IPS-15b (cell line): Measurements from ENCODE around the gene YBEY.

Source experiments
- H3K27me3 ChIP-seq: one replicate; pipeline ENCODE4 v1.6.1; 2013; ENCODE audit warnings: low read length; ENCODE audit not compliant: control insufficient read depth, insufficient read depth
- H3K36me3 ChIP-seq: one replicate; pipeline ENCODE4 v1.6.1; 2013; ENCODE audit warnings: low read length; ENCODE audit not compliant: control insufficient read depth, insufficient read depth
- H3K4me1 ChIP-seq: one replicate; pipeline ENCODE4 v1.6.1; 2013; ENCODE audit warnings: mild to moderate bottlenecking, low read length; ENCODE audit not compliant: control insufficient read depth, insufficient read depth
- H3K4me3 ChIP-seq: one replicate; pipeline ENCODE4 v1.5.1; 2013; ENCODE audit warnings: low read depth, low read length
- H3K9ac ChIP-seq: one replicate; pipeline ENCODE4 v1.6.1; 2013; ENCODE audit warnings: low read depth, mild to moderate bottlenecking, low read length
- H3K9me3 ChIP-seq: one replicate; pipeline ENCODE4 v1.6.1; 2013; ENCODE audit warnings: mild to moderate bottlenecking, low read length; ENCODE audit not compliant: control insufficient read depth, insufficient read depth

The YBEY gene

DNA sequence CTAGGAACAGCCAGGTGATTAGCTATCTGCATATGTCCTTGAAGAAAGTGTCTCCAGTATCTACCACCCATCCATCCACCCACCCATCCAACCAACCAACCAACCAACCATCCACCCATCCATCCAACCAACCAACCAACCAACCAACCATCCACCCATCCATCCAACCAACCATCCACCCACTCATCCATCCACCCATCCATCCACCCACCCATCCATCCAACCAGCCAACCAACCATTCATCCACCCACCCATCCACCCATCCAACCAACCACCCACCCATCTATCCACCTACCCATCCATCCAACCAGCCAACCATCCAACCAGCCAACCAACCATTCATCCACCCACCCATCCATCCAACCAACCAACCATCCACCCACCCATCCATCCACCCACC lies 25.4 kb downstream of the YBEY start:
- no peak overlapping the region for H3K9ac ChIP-seq
- no peaks in the 10 kb centered on the region for H3K4me1 ChIP-seq
- no peak overlapping the region for H3K4me3 ChIP-seq
- no peaks in the 10 kb centered on the region for H3K9me3 ChIP-seq
- peaks cover 4% of the 10 kb centered on the region for H3K36me3 ChIP-seq
- no peaks in the 10 kb centered on the region for H3K27me3 ChIP-seq

DNA sequence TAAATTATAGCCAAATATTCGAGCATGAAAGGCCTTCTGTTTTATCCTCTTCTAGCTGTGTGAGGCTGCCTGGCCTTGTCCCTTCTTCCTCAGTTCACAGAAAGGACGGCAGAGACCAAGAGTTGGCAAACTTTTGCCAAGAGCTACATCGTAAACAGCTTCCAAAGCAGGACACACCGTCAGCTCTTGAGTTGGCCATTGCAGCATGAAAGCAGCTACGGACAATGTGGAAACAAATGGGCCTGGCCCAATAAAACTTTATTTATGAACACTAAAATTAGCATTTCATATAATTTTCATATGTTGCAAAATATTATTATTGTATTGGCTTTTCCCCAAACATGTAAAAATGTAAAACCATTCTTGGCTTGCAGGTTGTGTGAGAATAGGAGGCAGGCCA lies 26.8 kb downstream of the YBEY start:
- no peak overlapping the region for H3K9ac ChIP-seq
- H3K36me3 ChIP-seq: peaks cover 4% of the 10 kb centered on the region
- H3K27me3 ChIP-seq: no peaks in the 10 kb centered on the region
- peaks cover 6% of the 10 kb centered on the region for H3K4me1 ChIP-seq
- no peak overlapping the region for H3K4me3 ChIP-seq
- no peaks in the 10 kb centered on the region for H3K9me3 ChIP-seq

DNA sequence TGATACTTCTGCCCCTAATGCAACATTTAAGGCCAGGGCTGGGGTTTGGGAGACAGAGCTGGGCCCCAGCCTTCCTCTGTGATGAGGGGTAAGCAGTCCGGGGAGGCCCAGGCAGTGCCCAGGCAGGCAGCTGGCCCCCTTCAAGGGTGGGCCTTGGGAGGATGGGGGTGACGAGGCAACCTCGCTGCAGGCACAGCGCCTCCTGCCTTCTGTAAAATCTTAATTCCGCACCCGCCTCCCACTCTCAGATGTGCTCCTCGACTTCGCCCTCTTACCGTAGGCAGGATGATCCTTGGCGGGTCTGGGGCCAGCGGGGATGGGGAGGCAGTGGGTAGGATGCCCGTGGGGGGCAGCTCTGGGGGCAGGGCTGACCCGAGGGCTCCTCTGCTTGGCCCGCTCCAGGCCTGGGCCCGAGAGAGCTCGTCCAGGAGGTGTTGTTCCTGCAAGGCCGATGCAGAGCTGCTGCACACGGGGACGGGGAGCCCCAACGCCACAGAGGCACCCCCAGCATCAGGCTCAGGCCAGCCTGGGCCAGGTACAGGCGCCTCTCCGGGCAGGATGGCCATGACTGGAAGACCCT lies 28.4 kb downstream of the YBEY start:
- Histone ChIP-seq H3K9ac (no peak overlapping the region), H3K4me1 (peaks cover 6% of the 10 kb centered on the region), H3K36me3 (peaks cover 4% of the 10 kb centered on the region), H3K27me3 (no peaks in the 10 kb centered on the region), H3K4me3 (no peak overlapping the region), H3K9me3 (no peaks in the 10 kb centered on the region)

DNA sequence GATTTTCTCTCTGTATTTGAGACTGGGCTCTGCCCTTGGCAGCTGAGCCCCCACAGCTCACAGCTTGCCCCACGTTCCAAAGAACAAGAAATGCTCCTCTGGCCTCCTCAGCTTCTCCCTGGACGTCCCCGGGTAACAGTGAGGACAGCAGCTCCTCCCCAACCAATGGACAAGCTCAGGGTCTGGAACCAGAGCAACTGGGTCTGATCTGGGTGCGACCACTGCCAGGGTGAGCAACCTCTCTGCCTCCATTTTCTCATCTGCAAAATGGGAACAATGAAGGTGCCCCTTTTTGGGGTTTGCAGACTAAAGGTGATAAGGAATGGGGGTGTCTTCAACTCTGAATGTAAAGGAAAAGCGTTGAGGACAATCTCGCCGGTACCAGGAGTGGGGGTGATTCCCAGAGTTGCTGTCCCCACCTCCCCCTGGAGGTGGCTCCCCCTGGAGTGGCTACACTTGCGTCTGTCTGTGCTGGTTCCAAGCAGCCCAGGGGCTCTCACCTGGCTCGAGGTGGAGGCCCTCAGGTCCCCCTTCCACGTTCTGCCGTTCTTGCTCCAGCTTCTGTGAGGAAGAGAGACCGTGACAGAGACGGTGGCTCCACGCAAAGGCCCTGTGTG lies 30.7 kb downstream of the YBEY start:
- Histone ChIP-seq H3K4me3 (no peak overlapping the region), H3K27me3 (no peaks in the 10 kb centered on the region), H3K9ac (no peak overlapping the region), H3K36me3 (peaks cover 4% of the 10 kb centered on the region), H3K4me1 (peaks cover 8% of the 10 kb centered on the region), H3K9me3 (no peaks in the 10 kb centered on the region)

DNA sequence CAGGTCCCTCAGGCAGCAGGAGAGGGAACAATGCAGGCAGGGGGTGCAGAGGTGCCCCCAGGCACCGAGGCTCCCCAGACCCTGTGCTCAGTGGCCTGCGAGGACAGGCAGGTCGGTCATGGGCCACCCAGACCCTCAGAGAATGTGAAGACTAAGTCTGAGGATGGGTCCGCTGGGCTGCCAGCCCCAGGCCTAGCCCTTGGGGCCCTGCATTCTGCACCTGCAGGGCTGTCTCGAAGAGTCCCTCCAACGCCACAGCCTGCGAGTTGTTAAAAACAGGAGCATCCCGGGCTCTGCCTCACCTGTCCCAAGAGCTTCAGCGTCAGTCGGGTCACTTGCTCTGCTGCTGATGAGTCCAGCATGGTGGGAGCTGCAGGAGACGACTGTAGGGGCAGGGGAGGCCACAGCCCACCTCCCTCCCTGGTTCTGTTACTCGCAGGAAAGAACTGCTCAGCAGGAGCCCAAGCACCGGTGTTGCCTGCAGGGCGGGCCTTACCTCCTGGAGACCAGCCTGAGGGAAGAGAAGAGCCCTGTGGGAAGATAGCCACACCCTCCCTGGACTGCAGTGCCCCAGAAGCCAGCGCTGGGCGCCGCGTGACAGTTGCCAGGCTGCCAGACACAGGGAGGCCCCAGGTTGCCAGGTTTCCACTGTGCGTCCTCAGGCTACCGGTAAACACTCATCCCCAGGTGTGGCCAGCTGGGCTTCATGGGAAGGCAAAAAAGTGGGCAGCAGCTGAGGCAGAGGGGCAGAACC lies 31.7 kb downstream of the YBEY start:
- H3K36me3 ChIP-seq: peaks cover 4% of the 10 kb centered on the region
- H3K4me3 ChIP-seq: peak overlapping the region; percentile 6

DNA sequence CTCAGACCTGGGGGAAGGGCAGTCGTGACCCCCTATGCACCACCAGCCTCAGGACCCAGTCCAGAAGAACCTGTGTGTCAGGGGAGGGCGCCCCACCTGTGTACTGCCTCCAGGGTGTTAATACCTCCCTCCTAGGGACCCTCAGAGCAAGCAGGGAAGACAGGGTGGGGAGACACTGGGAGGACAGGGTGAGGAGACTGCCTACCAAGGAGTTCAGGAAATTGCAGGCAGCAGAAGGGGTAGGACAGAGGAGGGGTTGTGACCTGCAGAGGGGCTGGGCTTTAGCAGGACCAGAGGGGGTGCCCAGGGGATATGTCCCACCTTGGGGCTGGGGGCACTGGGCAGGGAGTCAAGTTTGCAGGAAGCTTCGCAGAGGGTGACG lies 32.3 kb downstream of the YBEY start:
- Histone ChIP-seq H3K36me3 (peaks cover 7% of the 10 kb centered on the region), H3K9me3 (no peaks in the 10 kb centered on the region), H3K4me3 (no peak overlapping the region), H3K4me1 (peaks cover 8% of the 10 kb centered on the region), H3K27me3 (no peaks in the 10 kb centered on the region), H3K9ac (no peak overlapping the region)

More for the DNA sequence above, 31.7 kb downstream of the YBEY start:
- H3K9ac ChIP-seq: no peak overlapping the region
- peaks cover 8% of the 10 kb centered on the region for H3K4me1 ChIP-seq
- no peaks in the 10 kb centered on the region for H3K27me3 ChIP-seq
- H3K9me3 ChIP-seq: no peaks in the 10 kb centered on the region

DNA sequence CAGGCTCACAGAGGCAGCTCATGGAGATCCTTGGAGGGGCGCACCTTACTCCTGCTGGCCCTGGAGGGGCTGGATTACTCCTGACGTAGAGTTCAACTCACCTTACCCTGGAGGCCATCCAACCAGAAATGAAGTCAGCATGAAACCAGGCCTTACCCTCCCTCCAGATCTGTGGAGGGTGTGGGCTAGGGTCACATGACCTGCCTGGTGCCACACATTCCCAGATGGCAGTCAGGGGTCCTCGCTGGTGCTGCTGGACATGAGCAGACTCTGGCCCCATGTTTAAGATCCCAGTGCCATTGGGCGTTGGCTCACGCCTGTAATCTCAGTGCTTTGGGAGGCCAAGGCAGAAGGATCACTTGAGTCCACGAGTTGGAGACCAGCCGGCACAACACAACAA lies 33.0 kb downstream of the YBEY start:
- Histone ChIP-seq H3K9ac (no peak overlapping the region), H3K4me3 (no peak overlapping the region), H3K9me3 (no peaks in the 10 kb centered on the region)

DNA sequence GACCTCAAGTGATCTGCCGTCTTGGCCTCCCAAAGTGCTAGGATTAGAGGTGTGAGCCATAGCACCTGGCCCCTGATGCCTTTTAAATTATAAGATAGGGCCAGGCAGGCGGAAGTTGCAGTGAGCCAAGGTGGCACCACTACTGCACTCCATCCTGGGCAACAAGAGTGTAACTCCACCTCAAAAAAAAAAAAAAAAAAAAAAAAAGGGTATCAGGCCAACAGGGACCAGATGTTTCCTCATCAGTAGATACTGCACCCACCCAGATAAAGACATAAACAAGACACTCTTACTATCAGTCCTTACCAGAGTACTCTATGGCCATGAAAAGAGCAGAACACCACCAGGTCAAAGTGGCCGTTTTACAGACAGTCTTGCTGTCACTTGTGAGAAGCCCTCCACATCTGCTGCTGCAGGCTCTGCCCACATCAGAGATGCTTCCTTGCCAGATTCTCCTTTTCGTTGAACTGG lies 34.2 kb downstream of the YBEY start:
- Histone ChIP-seq H3K4me3 (no peak overlapping the region), H3K36me3 (peaks cover 11% of the 10 kb centered on the region), H3K9ac (no peak overlapping the region), H3K4me1 (peaks cover 8% of the 10 kb centered on the region), H3K9me3 (no peaks in the 10 kb centered on the region), H3K27me3 (no peaks in the 10 kb centered on the region)

More for the DNA sequence above, 33.0 kb downstream of the YBEY start:
- Histone ChIP-seq H3K36me3 (peaks cover 9% of the 10 kb centered on the region), H3K4me1 (peaks cover 8% of the 10 kb centered on the region), H3K27me3 (no peaks in the 10 kb centered on the region)

DNA sequence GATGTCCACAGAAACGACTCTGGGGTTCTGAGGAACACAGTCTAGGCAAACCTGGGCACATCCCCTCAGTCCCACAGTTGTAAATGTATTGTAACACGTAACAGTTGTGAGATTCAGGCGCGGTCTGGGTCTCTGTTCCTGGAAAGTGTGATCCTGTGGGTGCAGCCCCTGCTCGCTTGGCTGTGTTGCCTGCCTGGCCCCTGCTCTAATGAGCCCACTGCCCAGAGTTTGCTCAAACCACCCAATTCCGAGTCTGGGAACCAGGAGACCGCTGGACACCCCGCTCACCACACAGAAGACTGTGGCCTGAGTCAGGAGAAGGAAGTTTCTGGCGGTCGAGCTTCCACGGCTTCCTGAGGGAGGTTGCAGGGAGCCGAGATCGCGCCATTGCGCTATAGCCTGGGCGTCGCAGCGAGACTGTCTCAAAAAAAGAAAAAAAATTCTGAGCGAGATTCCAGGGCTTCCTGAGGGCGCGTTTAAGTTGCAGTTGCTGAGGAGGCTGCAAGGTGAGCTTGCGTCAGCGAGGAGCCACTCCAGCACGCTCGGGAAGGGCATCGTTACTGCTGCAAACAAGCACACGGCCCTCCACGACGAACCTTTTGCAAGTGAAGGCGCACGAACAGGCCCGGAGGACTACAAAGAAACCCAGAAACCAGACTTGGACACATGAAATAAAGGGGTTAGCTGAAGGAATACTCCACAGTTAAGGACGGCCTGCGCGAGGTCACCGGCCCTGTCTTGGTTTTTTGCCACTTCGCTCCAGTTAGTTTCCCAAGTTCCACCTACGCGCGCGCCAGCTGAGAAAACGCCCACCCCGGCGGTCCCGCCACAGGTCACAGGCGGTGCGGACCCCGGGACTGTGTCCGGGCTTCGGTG lies 36.4 kb downstream of the YBEY start:
- peak overlapping the region; percentile 94 for H3K9ac ChIP-seq
- peaks cover 4% of the 10 kb centered on the region for H3K4me1 ChIP-seq
- peaks cover 8% of the 10 kb centered on the region for H3K36me3 ChIP-seq
- H3K9me3 ChIP-seq: no peaks in the 10 kb centered on the region
- H3K4me3 ChIP-seq: peak overlapping the region; percentile 93
- no peaks in the 10 kb centered on the region for H3K27me3 ChIP-seq

DNA sequence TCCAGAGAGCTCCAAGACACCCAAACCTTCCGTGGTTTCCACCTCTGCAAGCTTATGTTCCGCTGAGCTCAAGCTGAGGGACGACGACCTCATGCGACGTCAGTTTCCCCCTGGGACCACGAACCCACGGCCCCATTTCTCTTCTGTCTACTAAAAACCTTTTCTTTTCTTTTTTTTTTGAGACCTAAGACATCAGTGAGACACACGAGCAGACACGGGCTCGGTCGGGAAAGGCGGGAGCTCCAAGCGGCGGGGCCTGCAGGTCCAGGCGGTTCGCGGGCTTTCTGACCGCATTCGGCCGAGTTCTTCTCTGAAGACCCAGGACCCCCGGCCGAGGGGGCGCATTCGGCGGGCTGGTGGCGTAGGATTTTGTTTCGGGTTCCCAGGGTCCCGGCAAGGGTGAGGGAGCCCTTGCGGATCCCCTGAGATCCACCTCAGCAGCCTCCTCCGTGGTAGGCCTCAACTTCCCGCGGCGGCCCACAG lies 37.1 kb downstream of the YBEY start:
- Histone ChIP-seq H3K9ac (peak overlapping the region; percentile 94), H3K36me3 (peaks cover 9% of the 10 kb centered on the region), H3K27me3 (no peaks in the 10 kb centered on the region), H3K4me1 (peaks cover 2% of the 10 kb centered on the region), H3K4me3 (peak overlapping the region; percentile 93), H3K9me3 (no peaks in the 10 kb centered on the region)

DNA sequence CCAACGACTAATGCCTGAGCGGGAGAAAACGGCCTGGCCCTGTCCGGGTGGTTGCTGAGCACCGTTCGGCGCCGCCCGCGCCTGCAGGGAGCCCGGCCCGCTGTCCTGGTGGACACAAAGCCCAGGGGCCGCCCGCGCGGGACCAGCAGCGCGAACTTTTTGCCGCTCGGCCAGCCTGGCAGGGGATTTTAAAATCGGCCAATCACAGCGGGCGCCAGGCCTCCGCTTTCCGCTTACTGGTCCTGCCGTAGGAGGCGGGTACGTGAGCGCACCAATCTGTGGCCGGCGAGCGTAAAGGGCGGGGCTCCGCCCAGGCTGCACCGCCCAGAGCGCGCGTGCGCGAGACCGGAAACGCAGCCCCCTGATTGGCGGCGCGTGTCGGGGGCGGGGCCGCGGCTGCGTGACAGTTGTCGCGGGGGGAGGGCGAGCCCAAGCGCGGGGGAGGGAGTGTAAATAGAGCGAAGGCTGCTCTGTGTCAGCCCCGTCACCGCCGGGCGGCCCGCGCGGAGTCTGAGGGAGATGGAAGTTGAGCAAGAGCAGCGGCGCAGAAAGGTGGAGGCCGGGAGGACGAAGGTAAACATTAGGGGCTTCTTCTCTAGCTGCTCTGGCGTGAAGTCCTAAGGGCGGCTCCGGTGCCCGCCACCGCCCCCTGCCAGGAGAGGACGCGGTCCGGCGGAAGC lies 37.7 kb downstream of the YBEY start, which contains the start of the genes C21orf58 and PCNT:
TSS of gene C21orf58 (minus strand) at position 161 of the 680 bp plus-strand sequence. CDS start 1,132 bp downstream, outside the sequence.
TSS of gene PCNT (plus strand) at position 447 of the 680 bp plus-strand sequence. CDS start at position 520, 73 bp downstream.
- peaks cover 2% of the 10 kb centered on the region for H3K4me1 ChIP-seq
- H3K36me3 ChIP-seq: peaks cover 11% of the 10 kb centered on the region
- no peaks in the 10 kb centered on the region for H3K9me3 ChIP-seq
- peak within 1 kb of the TSS; percentile 94 for H3K9ac ChIP-seq
- H3K27me3 ChIP-seq: no peaks in the 10 kb centered on the region
- peak within 1 kb of the TSS; percentile 93 for H3K4me3 ChIP-seq
